SW 1271 (cell line): ENCODE results near the gene HSD11B2.

Experiments
- DNase-seq, 2 experiments: peaks; one replicate each; lab custom pipeline; 2025; lab: John Stamatoyannopoulos, UW

HSD11B2 gene

DNA sequence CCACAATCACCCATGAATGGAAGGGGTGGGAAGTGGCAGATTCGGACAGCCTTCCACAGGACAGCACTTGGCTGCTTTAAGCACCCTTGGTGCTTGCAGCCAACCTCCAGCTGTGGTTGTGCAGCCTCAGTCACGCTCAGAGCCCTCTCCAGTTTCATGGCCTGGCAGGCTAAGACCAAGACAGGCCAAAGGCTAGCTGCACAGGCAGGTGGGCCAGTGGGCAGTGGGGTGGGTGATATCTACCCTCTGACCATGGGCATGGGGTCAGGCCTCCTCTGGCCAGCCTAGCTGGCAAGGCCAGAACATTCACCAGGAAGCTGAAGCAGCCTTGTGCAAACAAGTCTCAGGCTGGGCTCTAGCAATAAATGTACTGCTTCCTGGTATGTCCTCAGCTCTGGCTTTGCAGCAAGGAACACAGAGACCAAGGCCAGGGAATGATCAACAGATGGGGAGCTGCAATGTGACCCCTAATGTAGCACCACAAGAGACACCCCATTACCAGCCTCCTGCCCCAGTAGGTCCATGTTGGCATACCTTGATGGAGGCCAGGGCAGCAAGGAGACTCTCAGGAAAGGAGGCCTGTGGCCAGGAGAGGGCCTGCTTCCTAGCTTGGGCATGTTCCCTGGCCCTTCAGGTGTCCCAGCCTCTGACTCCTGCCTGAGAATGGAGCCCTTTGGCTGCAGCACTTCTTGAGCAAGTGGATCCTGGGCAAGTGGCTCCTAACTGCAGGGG is 20.9 kb downstream of the HSD11B2 start:
- no peak for DNase-seq

DNA sequence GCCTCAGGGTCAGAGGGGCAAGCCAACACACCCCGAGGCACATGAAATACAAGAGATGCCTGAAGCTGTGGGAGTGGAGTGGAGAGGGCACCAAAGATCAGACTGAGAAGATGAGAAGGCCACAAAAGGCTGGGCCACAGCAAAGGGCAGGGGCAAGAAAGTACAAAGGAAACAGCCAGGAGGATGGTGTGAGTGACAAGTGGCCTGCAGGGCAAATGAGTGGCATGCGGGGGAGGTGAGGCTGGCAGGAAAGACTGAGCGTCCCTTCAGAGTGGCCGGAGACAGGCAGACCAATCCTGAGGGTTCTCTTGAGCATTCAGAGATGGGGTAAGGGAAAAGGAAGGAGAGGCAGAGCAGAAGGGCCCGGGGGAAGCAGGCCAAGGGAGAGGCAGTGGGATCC is 23.2 kb downstream of the HSD11B2 start:
- DNase-seq = no peak

DNA sequence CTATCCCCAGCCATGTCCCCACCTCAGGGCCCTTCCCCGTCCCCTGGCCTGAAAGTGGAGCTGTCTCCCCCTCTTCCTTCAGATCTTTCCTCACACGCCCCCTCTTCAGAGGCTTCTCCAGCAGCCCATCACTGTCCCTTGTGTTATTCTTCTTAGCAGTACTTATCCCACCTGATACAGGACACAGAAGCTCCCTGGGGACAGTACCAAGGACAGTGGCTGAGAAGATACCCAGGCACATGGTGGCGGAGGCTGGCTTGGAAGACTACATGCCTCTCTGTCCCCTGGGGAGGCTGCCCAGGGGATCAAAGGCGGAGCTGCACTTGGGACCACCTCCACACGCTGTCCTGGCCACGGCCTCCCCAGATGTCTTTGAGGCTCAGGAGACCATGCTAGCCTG is 23.9 kb downstream of the HSD11B2 start:
- DNase-seq = no peak

DNA sequence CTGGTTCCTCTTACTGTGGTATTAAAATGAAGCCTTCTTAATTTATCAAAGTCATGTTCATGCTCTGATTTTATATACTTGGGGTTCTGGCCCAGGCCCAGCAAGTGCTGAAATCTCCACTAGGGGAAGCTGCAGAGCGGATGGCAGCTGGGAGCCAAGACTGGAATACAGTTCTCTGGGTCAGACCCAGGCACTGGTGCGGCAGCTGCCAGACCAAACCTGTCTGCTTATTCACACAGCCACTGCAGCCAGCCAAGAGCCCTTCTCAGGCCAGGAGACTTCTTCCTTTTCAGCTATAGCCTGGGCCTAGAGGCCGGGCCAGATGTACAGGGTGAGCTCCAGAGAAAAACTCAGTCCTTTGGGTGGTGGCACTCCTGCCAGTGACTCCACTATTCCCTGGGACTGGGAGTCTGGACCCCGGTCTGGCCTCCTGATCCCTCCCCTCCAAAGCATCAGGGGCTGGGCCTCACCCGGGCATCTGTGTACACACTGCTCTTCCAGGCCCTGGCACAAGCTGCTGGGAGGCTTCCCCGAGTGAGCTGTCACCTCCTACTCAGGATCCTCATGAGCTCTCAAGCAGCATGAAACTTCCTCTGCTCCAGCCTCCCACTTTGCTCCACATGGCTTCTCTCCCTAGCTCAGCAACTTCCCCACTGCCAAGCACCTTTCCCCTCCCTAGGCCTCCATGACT is 25.6 kb downstream of the HSD11B2 start:
- DNase-seq = no peak

DNA sequence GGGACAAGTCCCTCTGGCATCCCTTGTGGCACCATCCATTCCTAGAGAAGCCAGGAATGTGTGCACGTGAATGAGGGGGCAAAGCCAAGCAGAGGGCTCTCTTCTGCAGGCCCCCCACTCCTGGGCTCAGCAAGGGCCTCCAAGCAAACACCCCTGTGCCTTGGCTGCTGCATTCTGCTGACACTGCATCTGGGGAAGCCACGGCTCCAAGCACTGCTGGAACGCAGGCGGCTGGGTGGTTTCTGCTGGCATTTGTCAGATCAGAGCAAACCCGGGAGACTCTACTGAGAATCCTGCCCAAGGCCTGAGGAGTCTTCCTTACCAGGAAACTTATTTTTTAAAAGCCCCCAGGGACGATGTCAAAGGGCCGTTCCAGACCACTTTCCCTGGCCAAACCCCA is 26.7 kb downstream of the HSD11B2 start:
- no peak for DNase-seq

DNA sequence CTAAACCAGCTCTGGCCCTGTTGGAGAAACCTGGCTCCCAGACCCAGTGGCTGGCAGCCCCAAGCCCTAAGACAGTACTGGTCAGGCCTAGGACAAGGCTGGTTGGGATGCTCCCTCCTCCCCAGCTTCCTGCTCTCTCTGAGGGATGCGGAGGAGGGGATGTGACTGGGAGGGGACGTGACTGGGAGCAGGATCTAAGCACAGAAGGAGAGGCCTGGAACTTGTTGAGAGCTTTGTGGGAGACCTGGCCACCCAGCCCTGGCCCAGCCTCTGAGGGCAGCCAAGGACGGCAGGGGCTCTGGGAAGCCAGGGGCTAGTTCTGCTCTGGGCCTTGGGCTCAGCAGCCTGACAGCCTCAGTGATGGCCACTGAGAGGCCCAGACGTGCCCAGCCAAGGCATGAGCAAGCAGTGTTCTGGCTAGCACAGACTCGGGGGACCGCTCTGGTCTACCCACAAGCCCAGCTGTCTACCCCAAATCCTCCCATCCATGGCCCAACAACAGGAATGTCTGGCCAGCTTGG is 27.3 kb downstream of the HSD11B2 start:
- DNase-seq = no peak

DNA sequence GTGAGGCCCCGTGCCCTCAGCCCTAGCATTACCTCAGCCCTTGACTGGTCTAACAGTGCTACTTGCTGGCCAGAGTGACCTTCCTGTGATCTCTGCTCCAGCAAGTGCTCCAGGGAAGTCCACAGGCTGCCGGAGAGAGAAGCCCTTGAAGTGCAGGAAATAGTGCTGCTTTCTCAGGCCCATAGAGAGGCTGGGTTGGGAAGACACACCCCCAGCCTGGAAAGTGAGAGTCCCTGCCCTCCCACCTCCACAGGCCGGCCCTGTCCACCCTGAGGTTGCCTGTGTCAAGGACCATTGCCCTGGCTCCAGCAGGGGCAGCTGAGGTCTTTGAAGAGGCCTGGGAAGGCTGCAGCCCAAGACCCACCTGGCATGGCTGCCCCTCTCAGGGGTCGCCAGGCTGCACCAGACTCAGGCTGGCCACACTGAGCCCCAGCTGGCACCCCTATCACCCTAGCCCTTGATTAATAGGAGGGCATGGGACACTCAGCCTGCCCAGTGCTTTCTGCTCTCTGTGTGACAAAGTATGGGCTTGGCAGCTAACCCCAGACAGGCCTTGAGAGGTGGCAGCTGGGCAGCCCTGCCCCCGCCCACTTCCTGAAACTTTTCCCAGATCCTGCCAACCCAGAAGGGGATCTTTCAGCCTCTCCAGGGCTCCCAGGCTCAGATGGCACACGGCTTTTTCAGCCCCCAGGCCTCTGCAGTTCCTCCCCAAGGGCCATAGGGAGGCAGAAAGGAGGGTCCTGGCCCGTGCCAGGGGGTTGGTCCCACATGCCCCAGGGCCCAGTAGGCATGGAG is 28.3 kb downstream of the HSD11B2 start:
- DNase-seq = no peak

DNA sequence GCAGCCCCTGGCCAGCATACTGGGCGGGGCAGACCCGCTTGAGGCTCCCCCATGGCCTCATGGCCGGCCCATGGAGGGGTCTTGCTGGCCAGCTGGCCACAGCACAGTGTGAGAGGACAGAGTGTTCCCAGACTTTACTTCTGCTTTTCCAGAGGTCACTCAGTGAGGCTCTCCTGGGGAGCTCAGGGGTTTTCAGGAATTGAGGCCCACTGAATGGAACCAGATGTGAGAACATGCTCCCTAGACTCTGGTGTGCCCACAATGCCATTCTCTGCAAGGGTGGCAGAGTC is 28.9 kb downstream of the HSD11B2 start:
- no peak for DNase-seq

DNA sequence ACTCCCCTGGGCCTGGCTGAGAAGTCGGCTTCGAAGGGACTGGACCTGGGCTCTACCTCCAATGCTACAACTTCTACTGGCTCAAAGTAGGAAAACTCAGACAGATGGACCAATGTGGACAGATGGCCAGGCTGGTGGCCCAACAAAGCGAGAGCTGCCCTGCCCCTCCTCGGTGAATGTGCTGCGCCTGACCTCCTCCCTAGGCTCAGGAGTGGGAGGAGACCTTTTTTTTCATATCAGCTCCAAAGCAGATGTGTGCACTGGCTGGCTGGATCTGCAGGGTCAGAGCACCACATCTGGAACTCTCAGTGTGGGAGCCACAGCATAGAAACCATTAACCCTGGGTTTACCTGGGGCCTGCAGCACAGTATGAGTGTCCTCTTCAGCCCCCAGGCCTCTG is 29.2 kb downstream of the HSD11B2 start:
- no peak for DNase-seq

DNA sequence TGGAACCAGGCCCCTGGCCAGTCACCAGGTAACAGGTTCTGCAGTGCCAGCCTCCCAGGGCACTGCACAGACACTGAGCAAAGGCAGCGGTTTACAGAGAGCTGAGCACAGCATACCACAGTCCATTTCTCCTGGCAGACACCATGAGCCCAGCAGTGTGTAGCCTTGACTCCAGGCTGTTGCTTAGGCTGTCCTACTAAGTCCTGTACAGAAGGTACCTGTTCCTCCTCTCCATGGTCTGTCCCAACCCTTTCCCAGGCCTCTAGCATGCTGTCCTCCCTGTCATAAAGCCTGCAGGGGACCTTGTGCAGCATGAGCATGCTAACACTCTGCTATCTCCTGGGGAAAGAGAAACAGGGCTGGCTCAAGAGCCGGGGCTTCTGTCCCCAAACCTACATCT is 30.0 kb downstream of the HSD11B2 start:
- no peak for DNase-seq

DNA sequence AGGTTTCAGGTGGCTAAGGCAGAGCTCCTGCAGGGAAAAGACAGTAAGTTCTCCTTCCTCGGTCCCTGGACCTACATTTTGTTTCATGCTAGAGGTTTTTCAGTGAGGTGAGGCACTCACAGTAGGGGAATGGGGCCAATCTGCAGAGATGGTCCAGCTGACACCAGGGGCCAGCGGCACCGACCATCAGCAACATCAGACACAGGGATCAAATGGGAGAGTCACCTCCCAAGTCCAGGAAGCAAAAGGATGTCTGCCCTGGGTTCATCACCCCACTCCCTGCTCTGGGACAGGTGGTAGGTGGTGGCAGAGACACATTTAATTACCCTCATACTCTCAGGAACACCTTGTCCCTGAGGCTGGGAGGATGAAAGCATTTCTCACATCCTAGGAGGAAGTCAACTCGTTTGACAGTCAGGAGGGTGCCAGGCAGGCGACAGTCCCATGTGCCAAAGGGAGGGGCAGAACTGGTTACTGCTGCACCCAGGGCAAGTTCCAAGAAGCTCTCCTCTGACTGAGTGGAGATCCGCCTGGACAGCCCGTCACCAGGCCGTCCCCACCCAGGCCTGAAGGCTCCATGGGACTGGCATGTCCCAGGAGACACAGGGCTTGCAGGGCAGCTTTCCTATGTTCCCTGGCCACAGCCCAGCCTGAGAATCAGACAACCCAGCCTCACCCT is 30.8 kb downstream of the HSD11B2 start:
- no peak for DNase-seq

DNA sequence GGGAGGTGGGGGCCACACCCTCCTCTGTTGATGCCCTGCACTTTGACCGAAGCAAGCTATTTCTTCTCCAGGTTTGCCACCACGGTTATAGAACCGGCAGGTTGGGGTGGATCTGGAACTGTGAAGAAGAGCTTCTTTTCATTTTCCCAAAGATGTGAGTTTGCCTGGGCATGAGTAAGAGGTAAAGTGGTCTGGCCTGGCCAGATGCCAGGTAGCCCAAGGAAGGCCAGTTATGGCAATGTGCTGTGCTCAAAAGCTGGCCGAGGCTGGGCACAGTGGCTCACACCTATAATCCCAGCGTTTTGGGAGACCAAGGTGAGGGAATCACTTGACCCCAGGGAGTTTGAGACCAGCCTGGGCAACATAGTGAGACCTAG is 31.3 kb downstream of the HSD11B2 start:
- DNase-seq = no peak

DNA sequence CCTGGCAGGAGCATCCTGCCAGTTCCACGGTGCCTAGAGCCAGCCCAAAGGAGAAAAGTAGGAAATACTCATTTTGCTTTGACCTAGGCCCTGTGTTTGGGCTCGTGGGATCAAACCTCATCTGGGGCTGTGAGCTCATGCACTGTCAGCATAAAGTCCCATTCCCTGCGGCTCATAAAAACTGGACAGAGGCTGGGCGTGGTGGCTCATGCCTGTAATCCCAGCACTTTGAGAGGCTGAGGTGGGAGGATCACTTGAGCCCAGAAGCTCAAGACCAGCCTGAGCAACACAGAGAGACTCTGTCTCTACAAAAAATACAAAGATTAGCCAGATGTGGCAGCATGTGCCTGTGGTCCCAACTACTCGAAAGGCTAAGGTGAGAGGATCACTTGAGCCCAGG is 32.1 kb downstream of the HSD11B2 start:
- DNase-seq = no peak

DNA sequence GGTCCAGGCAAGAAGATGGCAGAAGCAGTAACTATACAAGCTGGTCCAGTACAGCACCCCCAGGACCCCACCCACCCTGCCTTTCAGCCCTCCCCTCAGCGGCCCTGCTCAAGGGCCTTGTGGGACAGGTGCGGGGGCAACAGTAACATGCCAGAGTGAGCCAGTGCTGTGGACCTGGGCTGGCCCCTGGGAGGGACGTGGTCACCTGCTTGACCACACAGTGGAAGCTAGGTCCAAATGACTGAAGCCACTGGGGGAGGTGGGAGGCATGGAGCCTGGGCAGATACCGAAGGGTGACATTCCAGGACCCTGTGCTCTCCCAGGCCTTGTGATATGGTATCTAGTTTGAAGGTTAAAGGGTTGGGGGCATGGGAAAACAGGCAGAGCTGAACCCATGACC is 32.8 kb downstream of the HSD11B2 start:
- DNase-seq = no peak

DNA sequence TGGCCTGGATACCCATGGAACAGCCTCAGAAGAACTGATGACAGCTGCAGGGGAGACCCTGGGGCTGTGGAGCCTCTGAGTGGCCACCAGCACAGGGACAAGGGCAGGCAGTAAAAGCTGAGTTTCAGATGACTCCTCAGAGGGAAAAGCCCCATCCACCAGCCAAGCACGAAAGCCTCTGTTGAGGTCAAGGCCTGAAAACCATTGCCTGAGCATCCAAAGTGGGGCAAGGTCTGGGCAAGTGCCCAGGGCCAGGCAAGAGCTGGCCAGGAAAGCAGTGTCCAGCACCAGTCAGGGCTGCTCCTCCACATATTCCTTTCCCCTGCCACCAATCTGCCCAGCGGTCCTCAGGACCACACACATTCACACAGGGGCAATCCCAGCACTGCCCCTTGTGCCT is 33.6 kb downstream of the HSD11B2 start:
- DNase-seq = no peak

DNA sequence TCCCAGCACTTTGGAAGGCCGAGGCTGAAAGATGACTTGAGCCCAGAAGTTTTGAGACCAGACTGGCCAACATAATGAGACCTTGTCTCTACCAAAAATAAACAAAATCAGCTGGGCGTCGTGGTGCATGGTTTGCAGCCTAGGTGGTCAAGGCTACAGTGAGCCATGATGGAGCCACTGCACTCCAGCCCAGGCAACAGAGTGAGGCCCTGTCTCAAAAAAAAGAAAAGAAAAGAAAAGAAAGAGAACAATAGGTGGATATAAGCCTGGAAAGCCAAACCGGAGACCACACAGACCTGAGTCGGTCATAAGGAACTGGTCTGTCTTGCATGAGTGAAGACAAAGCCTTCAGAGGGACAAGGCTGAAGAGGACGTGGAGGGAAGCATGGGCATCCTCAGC is 35.7 kb downstream of the HSD11B2 start:
- DNase-seq = no peak

DNA sequence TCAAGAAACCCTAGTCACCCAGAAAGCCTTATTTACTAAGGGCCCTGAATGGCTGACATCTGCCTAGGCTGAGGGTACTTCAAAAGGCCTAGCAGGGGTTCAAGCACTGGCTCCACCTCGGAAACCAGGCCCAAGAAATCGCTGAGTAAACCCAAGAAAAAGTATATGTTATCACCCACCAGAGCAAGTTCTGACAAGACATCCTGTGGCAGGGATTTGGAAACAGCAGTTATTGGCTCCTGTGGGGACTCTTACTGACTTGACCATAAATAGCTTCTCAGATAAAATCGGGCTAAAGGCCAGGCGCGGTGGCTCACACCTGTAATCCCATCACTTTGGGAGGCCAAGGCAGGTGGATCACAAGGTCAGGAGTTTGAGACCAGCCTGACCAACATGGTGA is 37.8 kb downstream of the HSD11B2 start:
- DNase-seq = no peak

DNA sequence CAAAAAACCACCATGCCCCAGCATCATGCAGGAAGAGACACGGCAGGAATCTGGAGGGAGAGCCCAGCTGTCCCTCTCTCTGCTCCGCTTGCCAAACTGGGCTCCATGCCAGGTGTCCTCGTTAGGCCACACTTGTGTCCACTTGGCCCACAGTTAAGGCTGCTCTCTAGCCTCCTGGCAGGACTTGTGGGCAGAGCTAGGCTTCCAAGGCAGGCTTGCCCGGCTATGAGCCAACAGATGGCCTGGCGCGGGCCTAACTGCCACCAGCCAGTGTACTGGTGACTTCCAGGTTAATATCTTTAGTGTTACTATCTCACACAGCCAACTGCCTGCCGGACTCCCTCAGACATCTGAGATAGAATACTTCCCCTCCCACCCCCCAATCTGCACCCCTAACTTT is 39.4 kb downstream of the HSD11B2 start:
- no peak for DNase-seq

DNA sequence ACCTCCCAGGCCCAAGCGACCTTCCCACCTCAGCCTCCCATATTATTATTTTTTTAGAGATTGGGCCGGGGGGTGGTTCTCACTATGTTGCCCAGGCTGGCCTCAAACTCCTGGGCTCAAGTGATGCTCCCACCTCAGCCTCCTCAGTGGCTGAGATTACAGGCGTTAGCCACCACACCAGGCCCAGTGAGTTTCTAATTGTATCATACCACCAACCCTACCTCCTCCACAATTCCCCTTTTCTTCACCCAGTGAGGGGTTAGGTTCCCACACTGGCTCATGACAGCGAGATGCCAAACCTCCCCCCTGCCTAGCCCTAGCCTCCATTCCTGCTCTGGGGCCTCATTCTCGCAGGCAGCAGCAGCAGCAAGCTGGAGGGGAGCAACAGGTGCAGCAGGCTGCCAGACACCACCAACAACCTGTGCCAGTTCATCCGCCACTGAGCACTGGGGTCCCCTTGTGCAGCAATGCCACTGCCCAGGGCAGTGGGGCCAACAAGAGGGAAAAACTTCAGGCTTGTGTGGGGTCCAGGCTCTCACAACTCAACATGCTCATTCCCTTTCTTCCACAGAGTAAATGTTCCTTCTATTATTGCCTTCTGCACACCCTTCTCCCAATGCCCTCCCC is 41.0 kb downstream of the HSD11B2 start:
- no peak for DNase-seq

DNA sequence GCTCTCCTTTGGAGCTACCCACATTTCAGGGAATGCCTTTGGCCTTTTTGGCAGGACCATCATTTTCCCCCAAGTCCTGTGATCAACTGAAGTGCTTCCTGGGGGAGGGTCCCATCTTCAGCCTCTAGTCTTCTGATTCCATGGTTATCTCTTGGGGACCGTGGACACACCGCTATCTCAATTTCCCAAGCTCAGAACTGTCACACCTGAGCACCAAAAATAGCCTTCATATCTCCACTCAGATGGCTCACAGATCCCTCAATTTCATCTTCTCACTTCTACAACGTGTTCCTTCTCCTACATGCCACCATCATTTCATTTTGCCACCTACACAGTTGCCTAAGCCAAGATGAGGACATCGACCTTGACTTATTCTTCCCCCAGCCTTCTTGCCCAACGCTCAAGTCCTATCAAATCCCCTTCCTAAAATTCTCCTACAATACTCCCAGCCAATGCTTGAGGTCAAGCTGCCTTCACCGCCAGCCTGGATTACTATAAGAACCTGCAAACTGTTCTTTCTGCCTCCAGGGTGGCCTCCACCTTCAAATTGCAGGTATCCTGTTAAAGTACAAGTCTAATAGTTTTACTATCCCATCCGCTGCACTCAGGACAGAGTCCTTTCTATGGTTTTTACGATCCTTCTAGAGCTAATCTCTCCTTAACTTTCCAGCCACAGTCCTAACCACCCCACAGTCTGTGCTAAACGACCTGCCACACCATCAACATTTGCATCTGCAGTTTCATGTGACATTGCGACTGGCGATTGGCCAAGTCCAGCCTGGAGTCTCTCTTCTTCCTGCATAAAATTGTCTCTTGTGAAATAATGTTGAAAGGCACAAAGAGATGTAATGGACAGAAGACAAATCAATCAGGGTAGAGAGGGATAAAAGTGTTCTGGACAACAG is 43.9 kb downstream of the HSD11B2 start:
- DNase-seq = no peak

DNA sequence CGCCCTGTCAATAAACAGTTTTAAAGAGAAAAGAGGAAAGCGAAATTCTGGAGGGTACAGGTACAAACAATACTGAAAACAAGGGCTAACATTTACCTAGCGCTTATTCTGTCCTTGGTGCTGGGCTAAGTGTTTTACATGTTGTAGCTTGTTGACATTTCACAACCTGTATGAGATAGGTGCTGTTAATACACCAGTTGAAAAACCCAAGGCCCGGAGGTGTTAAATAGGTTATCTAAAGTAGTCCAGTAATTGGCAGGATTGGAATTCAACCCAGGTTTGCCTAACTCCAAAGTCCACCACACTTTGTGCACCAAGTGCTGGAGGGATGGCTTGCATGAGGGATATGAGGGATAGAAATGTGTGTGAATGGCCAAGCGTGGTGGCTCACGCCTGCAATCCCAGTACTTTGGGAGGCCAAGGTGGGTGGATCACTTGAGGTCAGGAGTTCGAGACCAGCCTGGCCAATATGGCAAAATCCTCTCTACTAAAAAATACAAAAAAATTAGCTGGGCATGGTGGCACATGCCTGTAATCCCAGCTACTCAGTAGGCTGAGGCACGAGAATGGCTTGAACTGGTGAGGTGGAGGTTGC is 47.1 kb downstream of the HSD11B2 start:
- no peak for DNase-seq
